Measurements from ENCODE around the gene SLC15A3. TPM values are rescaled to one million over a fixed set of nuclear protein-coding genes. Genes with fewer than 3 reads are reported as not detected.

The SLC15A3 gene
- total RNA-seq, 1 donor from 2014 or later: 6.2 TPM

GRCh38 chr11:60942970-60943565 lies 8.9 kb downstream of the SLC15A3 start:
- TF ChIP-seq CTCF (IDR thresholded peaks at IDR 0.05; ENCODE audit: unreplicated experiment): no peak
- no peak overlapping the region for H3K27ac Mint-ChIP-seq
- DNase-seq (ENCODE audit: low spot score, unreplicated experiment): no peak
- H3K4me3 Mint-ChIP-seq (ENCODE audit: low read depth): no peak overlapping the region
- no peaks in the 10 kb centered on the region for H3K9me3 Mint-ChIP-seq (ENCODE audit: low read depth)
- peaks cover 5% of the 10 kb centered on the region for H3K27me3 Mint-ChIP-seq
- no peaks in the 10 kb centered on the region for H3K36me3 Mint-ChIP-seq (ENCODE audit: insufficient read depth)
- H3K4me1 Mint-ChIP-seq (ENCODE audit: low read depth): peaks cover 16% of the 10 kb centered on the region

GRCh38 chr11:60942219-60942618 lies 9.8 kb downstream of the SLC15A3 start:
- H3K4me3 Mint-ChIP-seq (ENCODE audit: low read depth): no peak overlapping the region
- H3K27me3 Mint-ChIP-seq: peaks cover 5% of the 10 kb centered on the region
- H3K4me1 Mint-ChIP-seq (ENCODE audit: low read depth): peaks cover 11% of the 10 kb centered on the region
- DNase-seq (ENCODE audit: low spot score, unreplicated experiment): no peak
- no peak for TF ChIP-seq CTCF (IDR thresholded peaks at IDR 0.05; ENCODE audit: unreplicated experiment)
- no peaks in the 10 kb centered on the region for H3K36me3 Mint-ChIP-seq (ENCODE audit: insufficient read depth)
- H3K27ac Mint-ChIP-seq: peak overlapping the region; percentile 59
- H3K9me3 Mint-ChIP-seq (ENCODE audit: low read depth): no peaks in the 10 kb centered on the region

GRCh38 chr11:60941371-60942119 lies 10.4 kb downstream of the SLC15A3 start:
- no peak for TF ChIP-seq CTCF (IDR thresholded peaks at IDR 0.05; ENCODE audit: unreplicated experiment)
- H3K9me3 Mint-ChIP-seq (ENCODE audit: low read depth): no peaks in the 10 kb centered on the region
- no peak overlapping the region for H3K4me3 Mint-ChIP-seq (ENCODE audit: low read depth)
- DNase-seq (ENCODE audit: low spot score, unreplicated experiment): no peak
- peaks cover 11% of the 10 kb centered on the region for H3K4me1 Mint-ChIP-seq (ENCODE audit: low read depth)
- H3K27me3 Mint-ChIP-seq: peaks cover 5% of the 10 kb centered on the region
- no peak overlapping the region for H3K27ac Mint-ChIP-seq
- peaks cover 3% of the 10 kb centered on the region for H3K36me3 Mint-ChIP-seq (ENCODE audit: insufficient read depth)

- H3K9me3 Mint-ChIP-seq (ENCODE audit: low read depth): no peaks in the 10 kb centered on the region
- DNase-seq (ENCODE audit: low spot score, unreplicated experiment): no peak
- no peak overlapping the region for H3K27ac Mint-ChIP-seq
- peaks cover 5% of the 10 kb centered on the region for H3K36me3 Mint-ChIP-seq (ENCODE audit: insufficient read depth)
- H3K4me1 Mint-ChIP-seq (ENCODE audit: low read depth): peaks cover 9% of the 10 kb centered on the region
- TF ChIP-seq CTCF (IDR thresholded peaks at IDR 0.05; ENCODE audit: unreplicated experiment): no peak
- H3K4me3 Mint-ChIP-seq (ENCODE audit: low read depth): no peak overlapping the region
- peaks cover 3% of the 10 kb centered on the region for H3K27me3 Mint-ChIP-seq
These were observed 12.1 kb downstream of the SLC15A3 start for GRCh38 chr11:60939855-60940254.

- Mint-ChIP-seq H3K4me3 (ENCODE audit: low read depth) (no peak overlapping the region), H3K27ac (no peak overlapping the region), H3K27me3 (peaks cover 2% of the 10 kb centered on the region), H3K9me3 (ENCODE audit: low read depth) (no peaks in the 10 kb centered on the region), H3K4me1 (ENCODE audit: low read depth) (peaks cover 9% of the 10 kb centered on the region), H3K36me3 (ENCODE audit: insufficient read depth) (peaks cover 5% of the 10 kb centered on the region)
- no peak for DNase-seq (ENCODE audit: low spot score, unreplicated experiment)
- TF ChIP-seq CTCF (IDR thresholded peaks at IDR 0.05; ENCODE audit: unreplicated experiment): no peak
These were observed 12.7 kb downstream of the SLC15A3 start for GRCh38 chr11:60939301-60939700.
